Stomach (tissue), 4 donors: ENCODE measurements around the gene RASAL3.

Experiments used
- CTCF ChIP-seq, 7 experiments: fragments of 450-650 bp in 4 of 7; fragments of 200-600 bp in 3 of 7; sonication (generic) in 3 of 7; IDR thresholded peaks; one replicate each; pipeline ENCODE4 v1.5.1; 2016 to 2019; ENCODE audit warnings: antibody characterized with exemption in 7 of 7, control low read depth in 2 of 7, mild to moderate bottlenecking in 1 of 7
- POLR2AphosphoS5 ChIP-seq, 3 donors: sonication (generic); formaldehyde crosslinking; IDR thresholded peaks; one replicate each; pipeline ENCODE4 v1.6.1; 2016; ENCODE audit warnings: antibody characterized with exemption in 3 of 3

GRCh38 chr19:15426485-15427349, 37.6 kb downstream of the RASAL3 start:
- TF ChIP-seq CTCF (IDR thresholded peaks at IDR 0.05) (no peak), POLR2AphosphoS5 (IDR thresholded peaks at IDR 0.05) (no peak)
